Gastrocnemius medialis (tissue), 4 donors: ENCODE data around the gene KCNH3. TPM values are rescaled to one million over a fixed set of nuclear protein-coding genes. Genes with fewer than 3 reads are reported as not detected.

Experiments
- ATAC-seq, 2 donors: fragments of 150-250 bp; one replicate each; pipeline ENCODE4 v1.9.1; 2016
- DNase-seq, 2 donors: peaks; one replicate each; pipeline ENCODE4 v3.0.0-alpha.2; 2019
- H3K27ac ChIP-seq, 4 donors: fragments of 200-600 bp; sonication (generic); 1 replicate in 1 of 4; 2 replicates in 3 of 4; pipeline ENCODE4 v1.5.1; 2016 to 2018; ENCODE audit warnings: mild to moderate bottlenecking in 2 of 4, moderate library complexity in 1 of 4
- H3K27me3 ChIP-seq, 3 donors: fragments of 200-600 bp; sonication (generic) in 2 of 3; 1 replicate in 1 of 3; 2 replicates in 2 of 3; pipeline versions ENCODE4 v1.5.1 to v1.6.0; 2016 to 2019; ENCODE audit warnings: mild to moderate bottlenecking in 1 of 3, moderate library complexity in 1 of 3
- H3K36me3 ChIP-seq, 2 donors: fragments of 200-600 bp; sonication (generic) in 1 of 2; one replicate each; pipeline ENCODE4 v1.5.1; 2017 to 2018
- H3K4me1 ChIP-seq, 2 donors: fragments of 200-600 bp; sonication (generic) in 1 of 2; one replicate each; pipeline ENCODE4 v1.5.1; 2016 to 2017; ENCODE audit warnings: mild to moderate bottlenecking in 2 of 2
- H3K4me3 ChIP-seq, 4 donors: fragments of 200-600 bp; sonication (generic) in 3 of 4; 1 replicate in 1 of 4; 2 replicates in 3 of 4; pipeline ENCODE4 v1.5.1; 2016 to 2019; ENCODE audit warnings: mild to moderate bottlenecking in 2 of 4
- H3K9me3 ChIP-seq, 3 donors: fragments of 200-600 bp; sonication (generic) in 2 of 3; 1 replicate in 1 of 3; 2 replicates in 2 of 3; pipeline ENCODE4 v1.5.1; 2016 to 2019
- POLR2A ChIP-seq, 2 donors: fragments of 450-650 bp; IDR thresholded peaks; one replicate each; pipeline ENCODE4 v1.6.1; 2017; ENCODE audit warnings: antibody characterized with exemption in 2 of 2, mild to moderate bottlenecking in 2 of 2, moderate library complexity in 2 of 2
- in situ Hi-C, 4 donors: fragments of 200-750 bp; cut with MboI; loops; one replicate each; pipeline versions ENCODE4 v1.15.0 to v1.8.0; 2017; ENCODE audit warnings: low sequenced_read_pairs in 4 of 4
- intact Hi-C: fragments of 100-400 bp; cut with DNase I; formaldehyde crosslinking; loops from one replicate; pipeline ENCODE4 v1.15.1; 2023; ENCODE audit warnings: low total_unique reads
- total RNA-seq, 4 donors: library from RNA; depleted of rRNA; stranded (reverse); fragments of >200 nt; gene quantifications; one replicate each; pipeline versions ENCODE4 v1.1.0 to v1.2.3, GENCODE V29; 2016
- TF ChIP-seq, protein P1 (sequence below), 5 experiments: fragments of 450-650 bp in 3 of 5; fragments of 200-600 bp in 2 of 5; sonication (generic) in 2 of 5; IDR thresholded peaks in 4 of 5; conservative IDR thresholded peaks in 1 of 5; 1 replicate in 4 of 5; 2 replicates in 1 of 5; pipeline ENCODE4 v1.5.1; 2016 to 2019; ENCODE audit warnings: antibody characterized with exemption in 5 of 5, mild to moderate bottlenecking in 3 of 5, moderate library complexity in 3 of 5

KCNH3 gene
- total RNA-seq, 4 donors from 2014 or later = not detected

GRCh38 chr12:49550693-49551252, 11.9 kb downstream of the KCNH3 start:
- TF ChIP-seq, protein P1, sequence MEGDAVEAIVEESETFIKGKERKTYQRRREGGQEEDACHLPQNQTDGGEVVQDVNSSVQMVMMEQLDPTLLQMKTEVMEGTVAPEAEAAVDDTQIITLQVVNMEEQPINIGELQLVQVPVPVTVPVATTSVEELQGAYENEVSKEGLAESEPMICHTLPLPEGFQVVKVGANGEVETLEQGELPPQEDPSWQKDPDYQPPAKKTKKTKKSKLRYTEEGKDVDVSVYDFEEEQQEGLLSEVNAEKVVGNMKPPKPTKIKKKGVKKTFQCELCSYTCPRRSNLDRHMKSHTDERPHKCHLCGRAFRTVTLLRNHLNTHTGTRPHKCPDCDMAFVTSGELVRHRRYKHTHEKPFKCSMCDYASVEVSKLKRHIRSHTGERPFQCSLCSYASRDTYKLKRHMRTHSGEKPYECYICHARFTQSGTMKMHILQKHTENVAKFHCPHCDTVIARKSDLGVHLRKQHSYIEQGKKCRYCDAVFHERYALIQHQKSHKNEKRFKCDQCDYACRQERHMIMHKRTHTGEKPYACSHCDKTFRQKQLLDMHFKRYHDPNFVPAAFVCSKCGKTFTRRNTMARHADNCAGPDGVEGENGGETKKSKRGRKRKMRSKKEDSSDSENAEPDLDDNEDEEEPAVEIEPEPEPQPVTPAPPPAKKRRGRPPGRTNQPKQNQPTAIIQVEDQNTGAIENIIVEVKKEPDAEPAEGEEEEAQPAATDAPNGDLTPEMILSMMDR (IDR thresholded peaks at IDR 0.05 in 4 of 5, conservative IDR thresholded peaks at IDR 0.05 in 1 of 5) = no peak
- no peak for TF ChIP-seq POLR2A (IDR thresholded peaks at IDR 0.05)
- in situ Hi-C loops = no loop called here
- Histone ChIP-seq H3K36me3 (no peaks in the 10 kb centered on the region), H3K9me3 (no peaks in the 10 kb centered on the region), H3K4me1 (peaks cover 22 to 25% of the 10 kb centered on the region in 2 donors), H3K27me3 (peaks cover 7 to 15% (median 9%) of the 10 kb centered on the region in 3 donors), H3K4me3 (no peak overlapping the region), H3K27ac (no peak overlapping the region)
- no peak for ATAC-seq
- intact Hi-C loops = no loop called here
- no peak for DNase-seq

GRCh38 chr12:49552014-49552413, 13.2 kb downstream of the KCNH3 start:
- Histone ChIP-seq H3K27me3 (peaks cover 0 to 15% (median 0%) of the 10 kb centered on the region in 3 donors), H3K9me3 (no peaks in the 10 kb centered on the region), H3K36me3 (peaks cover 0 to 10% of the 10 kb centered on the region in 2 donors), H3K4me1 (peaks cover 22 to 25% of the 10 kb centered on the region in 2 donors), H3K4me3 (no peak overlapping the region), H3K27ac (peak overlapping the region; percentile 44 to 72 (median 58))
- intact Hi-C loops (loop anchor here (1.0 to 2.0 kb wide), 2 partner anchors 15 to 28 kb away; no protein-coding TSS in a partner anchor), in situ Hi-C loops (no loop called here)
- DNase-seq = peak; percentile 60 to 83
- ATAC-seq = peak; percentile 91 to 93
- no peak for TF ChIP-seq POLR2A (IDR thresholded peaks at IDR 0.05)
- TF ChIP-seq, protein P1 (IDR thresholded peaks at IDR 0.05 in 4 of 5, conservative IDR thresholded peaks at IDR 0.05 in 1 of 5) = no peak

DNA sequence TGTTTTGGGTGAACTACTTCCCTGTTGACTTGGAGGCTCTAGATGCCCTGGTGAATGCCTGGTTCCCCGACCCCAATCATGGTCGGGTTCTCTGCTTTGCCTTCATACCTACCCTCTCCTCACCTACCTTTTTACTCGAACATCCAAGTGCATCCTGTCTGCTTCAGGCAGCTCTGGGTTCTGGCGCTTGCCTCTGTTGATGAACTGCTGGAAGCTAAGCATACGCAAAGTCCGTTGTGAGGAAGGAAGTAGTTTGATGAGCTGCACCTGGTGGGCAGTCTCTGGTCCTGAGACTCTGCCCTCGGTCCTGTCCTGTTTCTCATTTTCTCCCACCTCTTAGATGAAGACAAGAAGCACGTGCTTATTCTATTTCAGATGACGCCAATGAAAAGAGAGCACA, 13.6 kb downstream of the KCNH3 start:
- peaks cover 0 to 14% of the 10 kb centered on the region in 2 donors for H3K36me3 ChIP-seq
- intact Hi-C loops (loop anchor here (1.0 to 2.0 kb wide), 2 partner anchors 14 to 28 kb away; no protein-coding TSS in a partner anchor), in situ Hi-C loops (no loop called here)
- peaks cover 22 to 25% of the 10 kb centered on the region in 2 donors for H3K4me1 ChIP-seq
- DNase-seq (no peak), ATAC-seq (no peak)
- H3K27ac ChIP-seq = peak overlapping the region; percentile 27 to 72 (median 58)
- H3K27me3 ChIP-seq = peaks cover 0 to 15% (median 0%) of the 10 kb centered on the region in 3 donors
- TF ChIP-seq, protein P1 (IDR thresholded peaks at IDR 0.05 in 4 of 5, conservative IDR thresholded peaks at IDR 0.05 in 1 of 5) = no peak
- TF ChIP-seq POLR2A (IDR thresholded peaks at IDR 0.05) = no peak
- H3K9me3 ChIP-seq = no peaks in the 10 kb centered on the region
- no peak overlapping the region for H3K4me3 ChIP-seq

DNA sequence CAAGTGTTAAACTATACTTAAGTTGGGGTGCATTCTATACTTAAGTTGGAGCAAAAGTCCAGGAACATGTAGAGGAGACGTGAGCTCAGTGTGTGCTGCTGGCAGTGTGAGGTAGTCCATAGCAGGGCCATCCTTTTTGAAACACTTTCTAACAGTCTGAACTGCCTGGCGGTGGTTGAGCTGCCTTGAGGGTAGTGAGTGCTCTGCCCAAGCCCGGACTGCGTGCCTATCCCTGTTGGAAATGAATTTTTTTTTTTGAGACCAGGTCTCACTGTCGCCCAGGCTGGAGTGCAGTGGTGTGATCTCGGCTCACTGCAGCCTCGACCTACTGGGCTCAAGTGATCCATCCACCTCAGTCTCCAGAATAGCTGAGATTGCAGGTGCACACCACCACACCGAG, 14.1 kb downstream of the KCNH3 start:
- H3K4me1 ChIP-seq = peaks cover 22 to 25% of the 10 kb centered on the region in 2 donors
- H3K27ac ChIP-seq = peak overlapping the region in 2 of 4 donors; percentile 58 to 72
- no peak overlapping the region for H3K4me3 ChIP-seq
- no peak for ATAC-seq
- DNase-seq = no peak
- peaks cover 0 to 18% of the 10 kb centered on the region in 2 donors for H3K36me3 ChIP-seq
- intact Hi-C loops (loop anchor here (1.0 to 2.0 kb wide), 2 partner anchors 14 to 27 kb away; no protein-coding TSS in a partner anchor), in situ Hi-C loops (no loop called here)
- peaks cover 0 to 15% (median 0%) of the 10 kb centered on the region in 3 donors for H3K27me3 ChIP-seq
- no peaks in the 10 kb centered on the region for H3K9me3 ChIP-seq
- TF ChIP-seq POLR2A (IDR thresholded peaks at IDR 0.05) = no peak
- TF ChIP-seq, protein P1 (IDR thresholded peaks at IDR 0.05 in 4 of 5, conservative IDR thresholded peaks at IDR 0.05 in 1 of 5) = no peak
